OCI-M2 (cell line): ENCODE data around the gene ATP10A.
"Not testable (repeated sequence)": the region's sequence is repeated elsewhere in the genome, so short reads cannot be mapped to it uniquely, and the experiment has no call there.

Source experiments
- DNase-seq: peaks from one replicate; lab custom pipeline; 2025; ENCODE audit not compliant: unreplicated experiment; lab: John Stamatoyannopoulos, UW

Gene ATP10A

GRCh38 chr15:25883463-25884259 is 20.5 kb upstream of the ATP10A start:
- DNase-seq: no peak

DNA sequence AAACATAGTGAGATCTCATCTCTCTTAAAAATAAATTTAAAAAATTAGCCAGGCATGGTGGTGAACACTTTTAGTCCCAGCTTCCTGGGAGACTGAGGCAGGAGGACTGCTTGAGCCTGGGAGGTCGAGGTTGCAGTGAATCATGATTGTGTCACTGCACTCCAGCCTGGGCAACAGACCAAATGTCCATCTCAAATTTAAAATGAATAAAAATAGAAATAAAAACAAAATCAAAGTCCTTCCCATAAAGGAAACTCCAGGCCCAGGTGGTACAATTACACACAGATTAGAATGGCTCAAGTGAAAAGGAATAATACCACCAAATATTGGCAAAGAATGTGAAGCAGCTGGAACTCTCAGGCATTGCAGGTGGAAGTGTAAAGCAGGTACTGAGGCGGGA is 19.3 kb upstream of the ATP10A start:
- no peak for DNase-seq

GRCh38 chr15:25880877-25881276 is 17.8 kb upstream of the ATP10A start:
- DNase-seq: not testable (repeated sequence)

GRCh38 chr15:25880411-25880810 is 17.3 kb upstream of the ATP10A start:
- no peak for DNase-seq

- no peak for DNase-seq
Observed at GRCh38 chr15:25879438-25879837, 16.3 kb upstream of the ATP10A start.

DNA sequence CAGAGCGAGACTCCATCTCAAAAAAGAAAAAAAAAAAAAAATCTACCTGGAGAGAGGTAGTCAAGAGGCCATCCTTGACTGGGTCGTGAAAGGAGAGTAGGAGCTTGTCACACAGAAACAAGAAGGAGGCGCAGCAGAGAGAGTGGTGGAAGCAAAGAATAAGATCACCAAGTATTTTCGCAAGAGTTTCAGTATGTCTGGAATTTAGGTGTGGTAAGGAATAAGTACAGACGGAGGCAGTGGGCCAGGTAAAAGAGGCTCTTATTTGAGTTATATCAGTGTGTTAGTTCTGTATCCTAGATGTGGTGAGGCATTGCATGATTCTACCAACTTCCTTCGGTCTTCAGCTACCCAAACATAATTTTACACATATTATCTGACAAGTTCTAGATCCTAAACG is 14.6 kb upstream of the ATP10A start:
- DNase-seq: no peak

- DNase-seq: no peak
Observed at GRCh38 chr15:25876231-25877140, 13.4 kb upstream of the ATP10A start.

GRCh38 chr15:25875566-25875965 is 12.4 kb upstream of the ATP10A start:
- no peak for DNase-seq

- DNase-seq: no peak
Observed at GRCh38 chr15:25874379-25874778, 11.3 kb upstream of the ATP10A start.

DNA sequence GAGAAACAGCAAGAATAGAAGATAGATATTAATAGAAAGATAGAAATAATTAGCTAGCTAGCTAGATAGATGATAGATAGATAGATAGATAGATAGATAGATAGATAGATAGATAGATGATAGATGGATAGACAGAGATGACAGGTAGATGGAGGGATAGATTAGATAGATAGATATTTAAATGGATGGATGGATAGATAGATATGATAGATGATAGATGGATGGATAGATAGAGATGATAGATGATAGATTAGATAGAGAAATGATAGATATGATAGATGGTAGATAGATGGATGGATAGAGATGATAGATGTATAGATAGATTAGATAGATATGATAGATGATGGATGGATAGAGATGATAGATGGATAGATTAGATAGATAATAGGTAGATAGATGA is 8.3 kb upstream of the ATP10A start:
- DNase-seq: no peak

DNA sequence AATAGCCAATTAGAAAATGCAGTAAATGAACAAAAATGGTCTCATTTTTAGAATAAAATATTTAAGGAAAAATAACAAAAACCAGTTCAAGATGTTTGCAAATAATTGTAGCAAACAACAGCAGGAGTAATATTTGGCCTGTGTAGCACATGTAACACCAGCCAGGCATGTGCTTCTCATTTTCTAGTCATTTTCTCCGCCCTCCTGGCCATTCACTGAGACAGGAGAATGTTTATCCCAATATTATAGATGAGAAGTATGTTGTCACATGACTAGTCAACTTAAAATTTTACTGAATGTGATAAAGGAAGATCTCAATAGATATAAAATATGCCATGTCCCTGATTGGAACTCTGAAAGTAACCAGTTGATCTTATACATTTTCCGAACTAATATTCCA is 7.8 kb upstream of the ATP10A start:
- no peak for DNase-seq

DNA sequence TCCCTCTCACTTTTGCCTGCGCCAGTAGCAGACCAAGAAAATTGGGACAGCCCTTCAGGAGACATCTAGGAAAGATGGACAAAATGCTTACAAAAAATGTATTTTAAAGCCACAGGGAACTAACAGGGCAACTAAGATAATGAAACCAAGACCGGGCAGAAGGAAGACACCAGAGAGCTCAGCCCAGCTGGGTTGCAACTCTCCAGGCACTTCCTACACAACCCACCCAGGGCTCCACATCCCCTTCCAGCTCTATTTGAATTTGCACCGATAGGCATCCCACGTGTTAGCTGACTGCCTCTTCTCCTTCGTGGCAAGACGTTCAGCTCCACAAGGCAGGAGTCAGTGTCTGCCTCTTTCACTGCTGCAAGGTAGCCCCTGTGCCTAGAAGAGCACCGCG is 6.6 kb upstream of the ATP10A start:
- DNase-seq: no peak

DNA sequence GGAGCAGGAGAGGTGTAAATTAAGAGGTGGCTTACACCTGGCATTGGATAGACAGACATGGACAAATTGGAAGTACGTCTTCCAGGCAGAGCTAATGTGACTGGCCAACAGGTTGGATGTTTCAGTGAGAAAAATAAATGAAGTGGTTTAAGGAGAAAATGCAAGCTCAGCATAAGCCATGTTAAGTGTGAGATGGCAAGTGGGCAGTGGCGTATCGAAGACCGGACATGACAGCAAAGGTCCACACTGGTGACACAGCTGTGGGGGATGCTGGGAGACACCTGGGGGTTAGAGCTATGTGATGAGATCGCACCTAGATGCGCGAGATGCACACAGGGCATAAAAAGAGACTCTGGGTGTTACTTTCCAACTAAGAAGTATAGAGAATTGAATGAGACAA is 3.7 kb upstream of the ATP10A start:
- DNase-seq: no peak

- DNase-seq: no peak
Observed at GRCh38 chr15:25866251-25866650, 3.1 kb upstream of the ATP10A start.

GRCh38 chr15:25864966-25865365 is 1.8 kb upstream of the ATP10A start:
- no peak for DNase-seq

GRCh38 chr15:25863968-25864580 is 947 bp upstream of the ATP10A start:
- no peak for DNase-seq

DNA sequence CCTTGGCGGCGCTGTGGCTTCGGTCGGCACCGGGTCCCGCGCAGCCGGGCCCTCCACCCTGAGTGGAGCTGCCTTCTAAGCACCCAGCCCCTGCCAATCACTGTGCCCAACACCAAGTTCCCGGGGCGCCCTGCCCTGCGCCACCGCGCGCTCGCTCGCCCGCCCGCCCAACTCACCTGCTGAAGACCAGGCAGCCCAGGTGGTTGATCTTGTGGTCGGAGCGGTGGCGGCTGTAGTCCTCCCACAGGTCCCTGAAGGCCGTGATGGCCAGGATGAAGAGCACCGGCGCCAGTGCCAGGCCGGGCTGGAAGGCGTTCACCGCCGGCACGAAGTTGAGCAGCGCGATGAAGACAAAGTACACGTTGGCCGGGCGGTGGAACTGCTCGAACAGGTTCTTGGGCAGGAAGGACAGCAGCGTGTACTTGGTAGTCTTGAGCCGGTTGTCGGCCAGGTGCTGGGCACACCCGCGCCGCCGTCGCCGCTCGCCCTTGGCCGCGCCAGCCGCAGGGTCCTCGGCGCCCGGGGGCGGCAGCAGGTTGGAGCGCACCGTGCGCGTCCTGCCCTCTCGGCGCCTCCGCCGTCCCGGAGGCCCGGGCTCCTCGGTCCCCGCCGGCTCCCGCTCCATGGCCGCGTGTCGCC is 536 bp downstream of the ATP10A start:
- no peak for DNase-seq

DNA sequence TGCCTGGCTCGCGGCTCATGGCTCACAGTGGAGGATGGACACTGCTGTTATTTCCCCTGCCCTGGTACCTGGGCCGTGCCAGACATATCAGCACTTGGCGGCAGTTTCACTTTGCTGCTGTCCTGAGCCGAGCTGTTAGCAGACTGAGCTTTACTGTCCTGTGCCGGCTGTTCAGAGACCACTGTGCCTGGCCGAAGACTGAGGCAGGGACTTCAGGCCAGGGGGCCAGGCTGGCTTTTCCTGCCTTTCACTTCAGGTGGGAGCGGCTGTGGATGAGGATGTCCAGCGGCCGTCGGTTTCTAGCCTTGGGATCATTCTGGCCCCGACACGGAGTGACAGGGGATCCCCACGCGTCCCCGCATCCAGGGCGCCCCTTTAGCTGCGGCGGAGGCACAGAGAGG is 1.1 kb downstream of the ATP10A start:
- DNase-seq: no peak

- DNase-seq: no peak
Observed at GRCh38 chr15:25860885-25861866, 2.0 kb downstream of the ATP10A start.
